HepG2 (cell line): Measurements from ENCODE around the gene ZNF680. TPM values are rescaled to one million over a fixed set of nuclear protein-coding genes. Genes with fewer than 3 reads are reported as not detected.

Source experiments
- ATAC-seq: fragments of 200-7000 bp; cut with Tn5 transposase; 3 replicates; pipeline ENCODE4 v1.9.1; 2020; ENCODE audit warnings: mild to moderate bottlenecking, moderate library complexity
- BruUV-seq: library from RNA; stranded (reverse); fragments of 400-500 nt; replicated peaks from 2 replicates; lab custom pipeline; 2021; lab: Mats Ljungman, UMichigan
- CTCF ChIA-PET: fragments of 300-600 bp; formaldehyde crosslinking; extraction: SDS; loops from one replicate; lab custom pipeline; 2021; ENCODE audit warnings: low total read pairs, inconsistent platforms, low intra/inter-chr PET ratio; lab: Yijun Ruan, JAX
- POLR2A ChIA-PET: fragments of 350-600 bp; sonication (Branson Sonifier 250); formaldehyde crosslinking; loops from one replicate; lab custom pipeline; 2020; ENCODE audit warnings: antibody characterized with exemption, inconsistent platforms; lab: Yijun Ruan, JAX
- DNase-seq: peaks from one replicate; pipeline ENCODE4 v3.0.0-alpha.2; 2015; ENCODE audit warnings: low spot score
- FAIRE-seq: peaks from 3 replicates; lab custom pipeline; 2011; peaks lifted over from hg19 to GRCh38; lab: Jason Lieb, UNC
- H2AFZ ChIP-seq: one replicate; pipeline ENCODE4 v1.6.1; 2011; ENCODE audit warnings: low read length, inconsistent platforms
- H3K27ac ChIP-seq: fragments of 300-600 bp; 3 replicates; pipeline ENCODE4 v1.8.0; 2011; ENCODE audit warnings: mixed run types, mild to moderate bottlenecking, mixed read lengths, low read length, inconsistent platforms; ENCODE audit not compliant: insufficient read depth; ENCODE audit errors: extremely low read length
- H3K27me3 ChIP-seq, 2 experiments: fragments of 200-600 bp in 1 of 2; 2 replicates in 1 of 2; 3 replicates in 1 of 2; pipeline versions ENCODE4 v1.6.0 to v1.8.0; 2011; ENCODE audit warnings: low read length in 2 of 2, mild to moderate bottlenecking in 2 of 2, moderate library complexity in 2 of 2, inconsistent platforms in 1 of 2; ENCODE audit not compliant: insufficient read depth in 2 of 2, control insufficient read depth in 1 of 2
- H3K36me3 ChIP-seq, 2 experiments: fragments of 200-600 bp in 1 of 2; replicated peaks in 1 of 2; 2 replicates in 1 of 2; 3 replicates in 1 of 2; pipeline versions ENCODE4 v1.5.1 to v1.8.0; 2011; ENCODE audit warnings: low read length in 2 of 2, inconsistent platforms in 1 of 2; ENCODE audit not compliant: insufficient read depth in 2 of 2, control insufficient read depth in 1 of 2
- H3K4me1 ChIP-seq: 2 replicates; pipeline ENCODE4 v1.5.1; 2012; ENCODE audit warnings: low read length, inconsistent platforms; ENCODE audit not compliant: insufficient read depth
- H3K4me2 ChIP-seq: 2 replicates; pipeline ENCODE4 v1.6.0; 2011; ENCODE audit warnings: low read depth, low read length, inconsistent platforms
- H3K4me3 ChIP-seq, 3 experiments: fragments of 200-600 bp in 1 of 3; sonication (generic), shearing (Covaris generic) in 1 of 3; replicated peaks in 1 of 3; 2 replicates each; pipeline ENCODE4 v1.5.1; 2011 to 2016; ENCODE audit warnings: low read length in 3 of 3, inconsistent platforms in 2 of 3, low read depth in 2 of 3, mild to moderate bottlenecking in 2 of 3, control low read depth in 1 of 3, mixed read lengths in 1 of 3; ENCODE audit not compliant: insufficient read depth in 1 of 3
- H3K79me2 ChIP-seq: one replicate; pipeline ENCODE4 v1.6.1; 2011; ENCODE audit warnings: low read length, inconsistent platforms; ENCODE audit not compliant: insufficient read depth
- H3K9ac ChIP-seq: 2 replicates; pipeline ENCODE4 v1.6.0; 2011; ENCODE audit warnings: mild to moderate bottlenecking, low read depth, low read length, inconsistent platforms; ENCODE audit not compliant: insufficient read depth
- H3K9me3 ChIP-seq: 2 replicates; pipeline ENCODE4 v1.5.1; 2012; ENCODE audit warnings: mild to moderate bottlenecking, low read length
- H4K20me1 ChIP-seq: 2 replicates; pipeline ENCODE4 v1.6.0; 2011; ENCODE audit warnings: inconsistent platforms, mild to moderate bottlenecking, low read length, moderate library complexity; ENCODE audit not compliant: insufficient read depth
- CBFB ChIP-seq: sonication (generic); formaldehyde crosslinking; IDR thresholded peaks from 2 replicates; pipeline ENCODE4 v1.4.0; 2020; ENCODE audit warnings: missing genetic modification reagents
- FOXK2 ChIP-seq: fragments of 450-650 bp; IDR thresholded peaks from 2 replicates; pipeline ENCODE4 v1.6.1; 2016
- TRAFD1 ChIP-seq: sonication (generic); formaldehyde crosslinking; IDR thresholded peaks from 2 replicates; pipeline ENCODE4 v1.5.1; 2020; ENCODE audit warnings: missing genetic modification reagents, mild to moderate bottlenecking, borderline replicate concordance
- ZGPAT ChIP-seq: IDR thresholded peaks from 2 replicates; pipeline ENCODE4 v1.6.1; 2016; ENCODE audit warnings: mild to moderate bottlenecking
- ZNF691 ChIP-seq: sonication (generic); formaldehyde crosslinking; IDR thresholded peaks from 2 replicates; pipeline ENCODE4 v1.4.0; 2020; ENCODE audit warnings: missing genetic modification reagents, low read depth, mild to moderate bottlenecking, borderline replicate concordance
- WGBS: methylation state at CpG from one replicate; pipeline ENCODE4 v1.1.6; 2017; ENCODE audit warnings: low lambda C conversion rate; 5-methylcytosine and 5-hydroxymethylcytosine counted together
- in situ Hi-C: cut with HindIII; loops from 2 replicates; pipeline ENCODE4 v1.10.0; 2017; ENCODE audit warnings: low pct_unique_long_range_greater_than_20kb; ENCODE audit not compliant: extremely low pct_ligation_motif_present
- intact Hi-C: fragments of 100-400 bp; cut with micrococcal nuclease; formaldehyde crosslinking; loops from one replicate; pipeline ENCODE4 v1.10.0; 2022; ENCODE audit not compliant: unreplicated experiment
- polyA plus RNA-seq, 8 experiments: library from polyadenylated mRNA; depleted of rRNA in 3 of 8; stranded (reverse) in 7 of 8; unstranded in 1 of 8; fragments of >200 nt; fragmentation: Illumina TruSeq in 4 of 8; extraction: Trizol in 4 of 8; gene quantifications; 2 replicates each; pipeline versions ENCODE4 v1.2.1 to v1.2.3, GENCODE V29; 2011 to 2016; ENCODE audit warnings: low read depth in 4 of 8, missing spikeins in 1 of 8, mixed read lengths in 1 of 8; ENCODE audit not compliant: insufficient read depth in 1 of 8
- total RNA-seq, 5 experiments: library from RNA; depleted of rRNA; stranded (reverse); fragments of >200 nt; fragmentation: Illumina TruSeq; extraction: Trizol; gene quantifications; 2 replicates each; pipeline ENCODE4 v1.2.3, GENCODE V29; 2016; ENCODE audit warnings: low read depth in 1 of 5

The ZNF680 gene
- total and polyA plus RNA-seq, 2 of the 13 experiments (the other 11 are each of a cell fraction or from before 2014, with no cell fraction given), result 2.1 to 12.4 TPM

- POLR2A ChIA-PET, result no interaction called here
- intact Hi-C loops, result no loop called here
- no peak for ATAC-seq
Observed at GRCh38 chr7:64504581-64505120, 58.2 kb downstream of the ZNF680 start.

More at GRCh38 chr7:64504581-64505120, 58.2 kb downstream of the ZNF680 start:
- Histone ChIP-seq H4K20me1 (no peaks in the 10 kb centered on the region), H2AFZ (no peak overlapping the region), H3K79me2 (no peaks in the 10 kb centered on the region), H3K9me3 (peaks cover 41% of the 10 kb centered on the region), H3K9ac (no peak overlapping the region), H3K4me1 (no peaks in the 10 kb centered on the region), H3K4me2 (no peak overlapping the region), H3K27me3 (no peaks in the 10 kb centered on the region), H3K27ac (no peak overlapping the region), H3K36me3 (no peaks in the 10 kb centered on the region), H3K4me3 (no peak overlapping the region)
- no peak for FAIRE-seq
- BruUV-seq, result no TSS peak
- no peak for DNase-seq
- 67% methylated on average over 3 of the region's 3 CpGs for WGBS
- no peak for TF ChIP-seq TRAFD1 (CRISPR knock-in tag)
- TF ChIP-seq ZNF691 (CRISPR knock-in tag), result no peak
- TF ChIP-seq ZGPAT (CRISPR knock-in tag), result no peak
- no peak for TF ChIP-seq FOXK2
- no peak for TF ChIP-seq CBFB (CRISPR knock-in tag)
- CTCF ChIA-PET, result no interaction called here
- in situ Hi-C loops, result no loop called here
